GM12873 (cell line): ENCODE measurements around the gene PARVG.

Experiments used
- TF ChIP-seq, protein P1 (sequence below): IDR thresholded peaks from 2 replicates; pipeline ENCODE4 v1.5.1; 2012; ENCODE audit warnings: low read depth, mild to moderate bottlenecking, moderate library complexity, low read length, control low read depth; ENCODE audit not compliant: insufficient read depth; ENCODE audit errors: missing control alignments

PARVG gene

DNA sequence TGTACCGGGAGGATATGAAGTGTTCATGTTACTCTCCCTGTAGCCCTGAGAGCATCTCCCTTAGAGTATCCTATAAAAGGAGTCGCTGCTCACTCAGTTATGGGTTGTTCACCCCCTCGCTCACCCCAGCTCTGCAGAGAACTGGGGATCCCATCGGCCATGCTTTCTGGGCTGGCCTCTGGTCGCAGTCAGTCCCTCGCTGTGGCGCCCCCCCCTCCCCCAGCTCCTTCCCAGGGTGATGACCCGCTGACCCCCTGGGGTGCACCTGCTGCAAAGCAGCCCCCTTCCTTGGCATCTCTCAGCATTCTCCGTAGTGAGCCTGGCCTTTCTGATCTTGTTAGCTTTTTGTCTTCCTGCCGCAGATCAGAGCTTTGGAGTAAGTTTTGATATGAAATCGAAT lies 10.3 kb upstream of the PARVG start:
- TF ChIP-seq, protein P1, sequence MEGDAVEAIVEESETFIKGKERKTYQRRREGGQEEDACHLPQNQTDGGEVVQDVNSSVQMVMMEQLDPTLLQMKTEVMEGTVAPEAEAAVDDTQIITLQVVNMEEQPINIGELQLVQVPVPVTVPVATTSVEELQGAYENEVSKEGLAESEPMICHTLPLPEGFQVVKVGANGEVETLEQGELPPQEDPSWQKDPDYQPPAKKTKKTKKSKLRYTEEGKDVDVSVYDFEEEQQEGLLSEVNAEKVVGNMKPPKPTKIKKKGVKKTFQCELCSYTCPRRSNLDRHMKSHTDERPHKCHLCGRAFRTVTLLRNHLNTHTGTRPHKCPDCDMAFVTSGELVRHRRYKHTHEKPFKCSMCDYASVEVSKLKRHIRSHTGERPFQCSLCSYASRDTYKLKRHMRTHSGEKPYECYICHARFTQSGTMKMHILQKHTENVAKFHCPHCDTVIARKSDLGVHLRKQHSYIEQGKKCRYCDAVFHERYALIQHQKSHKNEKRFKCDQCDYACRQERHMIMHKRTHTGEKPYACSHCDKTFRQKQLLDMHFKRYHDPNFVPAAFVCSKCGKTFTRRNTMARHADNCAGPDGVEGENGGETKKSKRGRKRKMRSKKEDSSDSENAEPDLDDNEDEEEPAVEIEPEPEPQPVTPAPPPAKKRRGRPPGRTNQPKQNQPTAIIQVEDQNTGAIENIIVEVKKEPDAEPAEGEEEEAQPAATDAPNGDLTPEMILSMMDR: no peak

- TF ChIP-seq, protein P1: no peak
Measured at GRCh38 chr22:44171561-44171960, 9.2 kb upstream of the PARVG start.

GRCh38 chr22:44172370-44173108 lies 8.2 kb upstream of the PARVG start:
- TF ChIP-seq, protein P1: no peak

DNA sequence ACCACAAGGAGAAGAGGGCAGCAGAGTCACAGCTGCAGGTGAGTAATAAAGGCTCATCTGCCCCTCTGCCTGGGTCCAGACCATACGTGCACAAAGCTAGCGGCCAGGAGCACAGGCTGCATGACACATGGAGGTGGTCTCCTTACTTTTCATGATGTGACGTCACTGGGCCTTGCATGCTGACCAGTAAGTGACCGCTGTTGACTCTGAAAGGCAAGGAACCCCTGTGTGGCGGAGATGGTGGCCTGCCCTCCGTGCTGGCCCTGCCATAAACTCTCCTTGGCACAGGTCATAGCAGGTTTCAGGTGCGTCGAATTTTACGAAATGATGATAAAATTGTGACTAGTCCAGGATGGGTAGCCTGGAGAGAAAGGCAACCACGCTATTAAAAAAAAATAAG lies 7.6 kb upstream of the PARVG start:
- TF ChIP-seq, protein P1: no peak

DNA sequence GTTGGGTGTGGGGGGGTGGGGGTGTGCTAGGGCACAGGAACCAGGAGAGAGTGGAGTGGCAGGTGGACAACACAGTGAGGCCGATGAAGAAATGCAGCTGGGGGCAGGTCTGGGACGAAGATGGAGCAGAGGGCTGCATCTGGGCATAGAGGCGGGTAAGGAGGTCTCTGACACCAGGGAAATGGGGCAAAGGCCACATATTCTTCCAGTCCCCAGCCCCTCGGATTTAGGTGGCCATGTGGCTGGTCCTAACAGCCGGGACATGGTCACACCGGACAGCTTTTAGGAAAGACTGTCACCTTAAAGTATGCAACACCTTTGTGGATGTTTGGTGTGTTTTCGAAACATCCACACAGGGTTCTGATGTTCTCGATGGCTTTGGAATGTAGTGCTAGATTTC lies 5.0 kb upstream of the PARVG start:
- TF ChIP-seq, protein P1: no peak

DNA sequence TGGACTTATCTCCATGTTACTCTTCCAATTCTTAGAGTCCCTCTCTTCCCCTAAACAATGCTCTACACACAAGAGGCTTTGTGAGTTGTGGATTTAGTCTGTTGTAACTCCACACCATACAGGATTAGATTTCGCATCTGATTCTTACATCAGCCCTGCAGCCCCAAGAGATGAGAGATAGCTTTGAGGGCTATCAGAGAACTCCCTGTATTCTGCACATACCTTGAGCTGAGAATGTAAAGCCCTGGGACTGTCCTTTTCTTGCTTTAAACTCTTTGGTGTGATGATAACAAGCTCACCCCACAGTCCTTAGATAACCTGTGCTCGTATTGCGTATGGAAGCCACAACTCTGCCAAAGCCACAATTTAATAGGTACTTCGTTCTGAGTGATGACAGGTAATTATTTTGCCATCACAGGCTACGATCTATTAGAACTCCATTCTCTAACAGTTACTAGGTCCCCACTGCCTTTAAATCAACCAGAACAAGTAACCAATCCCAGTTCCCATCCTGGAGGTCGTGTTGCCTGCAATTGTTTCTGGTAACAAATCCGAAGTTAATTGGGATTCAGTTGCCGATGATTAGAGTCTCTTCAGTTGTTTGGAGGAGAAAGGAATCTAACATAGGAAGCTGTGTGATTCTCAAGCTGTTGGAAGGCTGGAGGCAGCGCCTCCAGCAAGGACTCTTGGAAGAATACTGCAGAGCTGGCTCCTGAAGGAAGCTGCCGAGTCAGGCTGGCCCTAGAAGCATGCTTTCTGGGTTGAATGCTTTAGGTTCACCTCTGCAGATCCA lies 1.3 kb upstream of the PARVG start:
- TF ChIP-seq, protein P1: no peak

DNA sequence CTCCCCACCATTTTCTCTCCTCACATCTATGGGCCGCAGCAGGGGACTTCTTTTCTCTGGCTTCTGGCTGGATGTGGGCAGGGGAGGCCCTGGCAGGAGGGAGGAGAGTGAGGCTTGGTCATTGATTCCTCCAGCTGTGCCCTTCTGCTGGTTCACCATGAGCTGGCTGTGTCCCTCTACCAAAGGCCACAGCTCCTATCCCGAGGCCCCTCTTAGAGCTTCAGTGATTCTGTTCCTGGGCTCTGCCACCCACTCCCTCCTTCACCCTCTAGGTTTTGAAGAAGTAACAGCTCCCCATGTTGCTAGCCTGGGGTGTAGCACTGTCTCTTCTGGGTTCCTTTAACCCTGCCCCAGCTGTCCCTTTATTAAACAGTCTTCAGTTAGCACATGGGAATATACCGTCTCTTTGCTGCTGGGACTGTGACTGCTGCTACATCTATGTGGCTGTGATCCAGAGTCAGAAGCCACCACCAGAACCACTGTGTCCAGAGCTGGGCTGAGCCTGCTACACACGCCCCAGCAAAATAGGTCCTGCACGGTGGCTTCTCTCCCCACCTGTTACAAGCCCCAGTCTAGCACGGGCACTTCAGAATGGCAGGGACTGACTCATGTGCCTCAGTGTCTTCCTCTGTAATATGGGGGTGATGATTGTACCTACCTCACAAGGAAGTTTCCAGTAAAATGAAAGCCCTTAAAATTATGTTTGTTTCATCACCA lies 578 bp upstream of the PARVG start:
- TF ChIP-seq, protein P1: no peak
